ENCODE data around the gene CORO1C.
"Not testable (repeated sequence)": the region's sequence is repeated elsewhere in the genome, so short reads cannot be mapped to it uniquely, and the experiment has no call there.

Gene CORO1C

DNA sequence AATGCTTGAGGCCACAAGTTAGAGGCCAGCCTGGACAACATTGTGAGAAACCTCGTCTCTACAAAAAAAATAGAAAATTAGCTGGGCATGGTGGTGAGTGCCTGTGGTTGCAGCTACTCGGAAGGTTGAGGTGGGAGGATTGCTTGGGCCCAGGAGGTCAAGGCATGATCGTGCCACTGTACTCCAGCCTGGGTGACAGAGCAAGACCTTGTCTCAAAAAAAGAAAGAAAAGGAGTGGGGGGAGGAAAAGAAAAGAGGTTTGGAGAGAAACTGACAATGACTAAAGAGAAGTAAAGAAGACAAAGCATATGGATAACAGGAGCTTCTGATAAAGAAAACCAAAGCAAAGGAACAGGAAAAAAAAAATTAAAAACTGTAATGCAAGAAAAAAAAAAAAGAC lies 60.2 kb downstream of the CORO1C start:
- no peak for DNase-seq

DNA sequence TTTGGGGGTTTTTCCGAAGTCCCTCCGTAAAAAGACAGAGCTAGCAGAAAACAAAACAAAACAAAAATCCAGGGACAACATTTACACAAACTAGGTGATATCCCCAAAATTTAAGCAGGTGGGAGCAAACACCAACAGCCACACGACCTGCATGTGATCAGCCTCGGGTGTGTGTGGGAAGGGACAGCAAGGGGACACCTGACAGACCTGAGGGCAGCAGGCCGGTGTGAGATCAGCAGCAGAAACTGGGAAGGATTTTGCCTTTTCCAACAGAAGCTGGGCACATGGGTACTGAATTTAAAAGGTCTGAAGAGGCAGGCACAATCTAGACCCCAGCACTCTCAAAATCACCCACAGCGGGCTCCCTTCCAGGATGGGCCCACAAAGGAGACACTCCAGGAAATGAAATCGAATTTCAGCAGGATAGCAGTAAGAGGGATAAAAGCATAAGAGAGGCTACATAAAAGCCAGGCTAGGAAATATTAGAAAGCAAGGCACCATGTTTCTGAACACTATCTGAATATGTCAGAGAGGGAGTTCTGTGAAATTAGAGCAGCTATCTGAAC lies 61.2 kb downstream of the CORO1C start:
- no peak for DNase-seq

DNA sequence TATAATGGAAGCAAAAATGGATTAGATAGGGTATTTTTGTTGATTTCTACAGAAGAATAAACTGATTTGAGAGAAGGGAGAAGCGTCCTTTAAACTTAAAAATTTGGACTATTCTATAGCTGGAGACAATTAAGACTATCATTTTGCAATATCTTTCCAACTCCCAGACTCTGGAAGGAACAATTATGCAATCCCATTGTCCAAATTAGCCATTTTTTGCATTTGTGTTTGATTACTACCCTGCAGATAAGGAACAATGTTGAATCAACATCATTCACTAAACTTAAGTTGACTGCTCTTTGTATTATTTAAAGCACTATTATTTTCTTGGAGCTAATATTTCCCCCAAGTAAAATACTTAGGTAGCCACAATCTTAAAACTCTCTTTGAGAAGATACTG lies 62.8 kb downstream of the CORO1C start:
- DNase-seq = no peak

DNA sequence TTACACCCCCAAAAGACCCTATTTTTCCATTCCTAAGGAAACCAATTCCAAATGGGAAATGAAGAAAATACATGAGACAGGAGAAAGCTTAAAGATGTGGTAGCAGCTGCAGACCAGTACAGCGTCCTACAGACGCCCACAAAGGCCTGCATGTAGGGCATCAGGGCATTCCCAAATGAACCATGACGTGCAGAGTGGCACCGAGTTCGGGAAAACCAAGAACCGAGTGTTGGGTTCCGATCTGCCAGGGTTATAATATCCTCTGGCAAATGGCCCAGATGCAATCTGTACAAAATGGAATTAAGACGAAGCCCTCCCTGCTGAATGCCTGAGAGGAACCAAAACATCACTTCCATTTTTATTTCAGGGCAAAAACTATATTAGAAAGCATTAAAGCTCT lies 63.3 kb downstream of the CORO1C start:
- no peak for DNase-seq

DNA sequence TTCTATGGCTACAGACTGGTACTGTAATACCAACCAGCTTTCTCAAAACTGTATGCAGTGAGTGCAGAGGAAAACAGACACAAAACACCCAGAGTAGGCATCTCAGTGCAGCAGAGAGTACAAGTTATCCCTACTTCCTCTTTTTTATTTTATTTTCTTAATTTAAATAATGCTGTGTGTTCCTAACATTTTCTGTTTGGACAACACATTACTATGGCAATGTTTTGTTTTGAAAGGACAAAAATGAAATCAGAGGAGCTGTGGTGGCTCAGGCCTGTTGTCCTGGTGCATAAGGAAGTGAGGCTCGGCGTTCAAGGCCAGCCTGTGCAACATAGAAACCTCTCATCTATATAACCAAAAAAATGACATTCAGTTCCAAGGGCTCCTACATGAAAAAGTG lies 64.0 kb downstream of the CORO1C start:
- DNase-seq = no peak

DNA sequence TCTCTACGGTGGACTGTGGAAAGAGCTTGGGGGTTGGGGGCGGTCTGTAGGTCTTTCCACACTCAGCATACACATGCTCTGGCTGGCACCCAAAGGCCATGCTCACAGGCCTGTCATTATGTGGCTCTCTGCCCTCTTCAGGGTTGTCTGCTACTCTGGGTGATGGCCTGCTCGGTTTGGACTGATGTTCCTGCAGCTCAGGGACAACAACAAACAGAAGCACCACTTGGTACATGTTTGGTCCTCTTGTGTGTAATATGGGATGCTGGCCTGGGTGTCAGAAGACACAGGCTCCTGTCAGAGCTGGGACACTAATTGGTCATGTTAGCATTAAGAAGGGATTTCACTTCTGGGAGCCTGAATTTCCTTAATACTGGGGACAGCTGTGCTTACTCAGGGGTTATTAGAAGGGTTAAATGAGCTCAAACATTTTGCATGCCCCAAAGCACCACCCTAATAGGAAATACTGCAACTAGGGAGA lies 64.9 kb downstream of the CORO1C start:
- peak; percentile 14 for DNase-seq

DNA sequence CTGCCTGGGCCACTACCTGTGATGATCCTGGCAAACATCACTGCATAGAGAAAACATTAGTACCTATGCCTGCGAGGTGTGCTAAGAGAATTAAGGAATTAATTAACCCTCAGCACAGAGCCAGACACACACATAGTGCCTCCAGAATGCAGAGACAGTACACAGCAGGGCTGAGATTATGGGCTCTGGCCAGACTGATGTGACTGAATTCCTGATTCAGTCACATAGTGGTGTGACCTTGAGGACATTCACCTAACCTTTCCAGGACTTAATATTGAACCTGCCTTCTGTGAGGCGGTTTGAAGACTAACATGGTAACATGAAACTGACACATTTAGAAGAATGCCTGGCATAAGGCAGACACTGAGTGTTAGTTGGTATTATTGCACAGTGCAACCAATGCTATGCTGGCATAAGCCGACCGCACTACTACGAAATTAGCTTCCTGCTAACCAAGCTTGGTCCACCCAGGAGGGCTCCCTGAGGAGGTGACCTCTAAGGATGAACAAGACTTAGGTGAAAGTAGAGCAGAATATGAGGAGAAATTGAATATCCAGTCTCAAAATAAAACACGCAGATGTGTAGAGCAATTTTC lies 65.6 kb downstream of the CORO1C start:
- no peak for DNase-seq

DNA sequence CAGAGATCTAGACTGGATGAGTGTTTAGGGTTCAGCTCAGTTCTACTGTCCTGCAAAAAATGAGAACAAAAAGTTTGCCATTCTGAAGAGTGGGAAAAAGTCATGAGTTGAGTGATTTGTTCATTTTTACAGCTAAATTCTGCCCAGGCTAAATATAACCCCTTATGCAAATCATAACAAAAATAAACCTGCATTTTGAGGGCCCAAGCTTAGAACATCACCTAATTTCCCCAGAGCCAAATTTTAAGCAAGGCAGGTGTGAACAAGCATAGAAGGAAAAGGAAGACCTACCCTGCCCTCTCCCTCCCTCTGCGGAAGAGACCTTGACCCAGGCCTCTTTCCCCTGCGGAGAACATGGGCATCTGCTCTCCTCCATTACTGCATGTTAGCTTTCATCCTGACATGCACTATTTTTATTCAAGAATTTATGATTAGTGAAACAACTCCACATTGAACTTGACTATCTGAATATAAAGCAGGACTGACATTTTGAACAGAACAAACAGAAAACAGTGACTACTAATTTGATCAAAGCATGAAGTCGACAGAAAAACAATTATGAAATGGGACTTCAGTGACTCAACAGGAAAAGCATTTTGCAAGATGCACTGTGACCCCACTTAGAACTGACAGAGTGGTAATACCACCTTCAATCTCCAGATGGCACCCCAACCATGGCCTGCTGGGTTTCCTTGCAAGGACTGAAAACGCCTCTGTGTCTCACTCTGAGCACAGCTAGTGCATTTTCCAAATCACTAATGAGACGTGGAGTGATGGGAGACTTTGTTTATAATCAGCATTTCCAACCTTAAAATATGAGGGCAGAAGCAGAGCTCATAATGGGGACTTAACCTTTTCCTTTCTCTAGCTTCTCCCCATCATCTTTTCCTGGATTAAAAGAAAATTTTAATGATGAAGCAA lies 66.7 kb downstream of the CORO1C start:
- peak; percentile 93 for DNase-seq

DNA sequence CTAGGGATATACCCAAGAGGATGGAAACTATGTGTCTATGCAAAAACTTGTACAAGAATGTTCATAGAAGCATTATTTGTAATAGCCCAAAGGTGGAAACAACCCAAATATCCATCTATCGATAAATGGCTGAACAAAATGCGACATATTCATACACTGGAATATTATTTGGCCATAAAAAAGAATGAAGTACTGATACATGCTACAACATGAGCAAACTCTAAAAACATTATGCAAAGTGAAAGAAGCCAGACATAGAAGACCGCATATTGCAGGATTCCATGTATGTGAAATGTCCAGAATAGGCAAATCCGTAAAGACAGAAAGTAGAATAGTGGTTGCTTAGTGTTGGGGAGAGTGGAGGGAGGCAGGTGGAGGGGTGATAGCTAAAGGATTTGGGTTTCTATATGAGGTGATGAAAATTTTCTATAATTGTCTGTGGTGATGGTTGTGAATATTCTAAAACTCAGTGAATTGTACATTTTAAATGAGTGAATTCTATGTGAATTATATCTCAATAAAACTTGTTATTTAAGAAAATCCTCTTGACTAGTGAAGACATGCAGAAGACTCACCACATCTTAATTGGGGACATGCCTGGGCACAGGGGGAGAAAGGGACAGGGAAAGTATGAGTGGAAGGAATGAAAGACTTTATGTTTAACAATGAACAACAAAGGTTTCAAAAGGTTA lies 67.8 kb downstream of the CORO1C start:
- no peak for DNase-seq

DNA sequence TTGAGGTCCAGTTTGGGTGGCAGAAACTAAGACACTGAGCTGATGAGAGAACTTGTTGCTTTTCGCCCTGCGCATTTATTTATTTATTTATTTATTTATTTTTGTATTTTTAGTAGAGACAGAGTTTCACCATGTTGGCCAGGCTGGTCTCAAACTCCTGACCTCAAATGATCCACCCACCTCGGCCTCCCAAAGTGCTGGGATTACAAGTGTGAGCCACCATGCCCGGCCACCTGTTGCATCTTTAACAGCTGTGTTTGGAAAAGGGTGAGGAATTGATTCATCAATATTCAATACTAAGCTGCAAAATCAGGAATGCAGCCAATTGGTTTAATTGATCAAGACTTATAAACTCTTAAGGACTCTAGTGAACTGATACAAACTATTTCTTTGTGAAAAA lies 73.2 kb downstream of the CORO1C start:
- DNase-seq = not testable (repeated sequence)

DNA sequence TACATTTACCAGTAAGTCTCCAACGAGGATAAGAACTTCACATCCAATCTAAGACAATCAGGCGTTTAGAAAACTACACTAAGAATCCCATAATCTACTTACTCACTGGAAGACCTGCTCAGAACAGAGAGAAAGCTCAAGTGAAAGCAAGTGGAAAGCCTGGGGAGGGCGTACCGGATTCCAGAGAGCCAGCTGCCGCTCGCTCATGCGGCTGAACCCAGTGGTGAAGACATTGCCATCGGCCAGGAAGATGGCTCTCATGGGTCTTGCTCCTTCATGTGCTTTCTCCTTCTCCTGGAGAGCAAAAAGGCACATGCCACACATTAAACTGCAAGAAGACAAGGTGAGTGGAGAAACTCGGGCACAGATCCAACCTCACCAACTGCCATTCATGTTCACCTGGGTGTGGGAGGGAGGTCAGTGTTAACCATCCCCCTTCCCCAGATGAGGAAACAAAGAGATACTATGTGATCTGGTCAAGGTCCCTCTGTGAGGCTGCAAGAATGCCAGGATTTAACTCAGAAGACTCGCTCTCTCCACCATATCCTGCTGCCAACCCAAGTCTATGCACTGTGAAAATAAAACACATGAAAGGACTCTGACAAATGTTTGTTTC lies 74.1 kb downstream of the CORO1C start:
- no peak for DNase-seq

DNA sequence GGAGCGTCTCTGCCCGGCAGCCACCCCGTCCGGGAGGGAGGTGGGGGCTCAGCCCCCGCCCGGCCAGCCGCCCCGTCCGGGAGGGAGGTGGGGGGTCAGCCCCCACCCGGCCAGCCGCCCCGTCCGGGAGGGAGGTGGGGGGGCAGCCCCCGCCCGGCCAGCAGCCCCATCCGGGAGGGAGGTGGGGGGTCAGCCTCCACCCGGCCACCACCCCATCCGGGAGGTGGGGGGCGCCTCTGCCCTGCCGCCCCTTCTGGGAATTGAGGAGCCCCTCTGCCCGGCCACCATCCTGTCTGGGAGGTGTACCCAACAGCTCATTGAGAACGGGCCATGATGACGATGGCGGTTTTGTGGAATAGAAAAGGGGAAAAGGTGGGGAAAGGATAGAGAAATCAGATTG lies 75.1 kb downstream of the CORO1C start:
- not testable (repeated sequence) for DNase-seq

DNA sequence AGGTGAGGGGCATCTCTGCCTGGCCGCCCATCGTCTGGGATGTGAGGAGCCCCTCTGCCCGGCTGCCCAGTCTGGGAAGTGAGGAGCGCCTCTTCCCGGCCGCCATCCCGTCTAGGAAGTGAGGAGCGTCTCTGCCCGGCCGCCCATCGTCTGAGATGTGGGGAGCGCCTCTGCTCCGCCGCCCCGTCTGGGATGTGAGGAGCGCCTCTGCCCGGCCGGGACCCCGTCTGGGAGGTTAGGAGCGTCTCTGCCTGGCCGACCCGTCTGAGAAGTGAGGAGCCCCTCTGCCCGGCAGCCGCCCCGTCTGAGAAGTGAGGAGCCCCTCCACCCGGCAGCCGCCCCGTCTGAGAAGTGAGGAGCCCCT lies 75.5 kb downstream of the CORO1C start:
- not testable (repeated sequence) for DNase-seq

DNA sequence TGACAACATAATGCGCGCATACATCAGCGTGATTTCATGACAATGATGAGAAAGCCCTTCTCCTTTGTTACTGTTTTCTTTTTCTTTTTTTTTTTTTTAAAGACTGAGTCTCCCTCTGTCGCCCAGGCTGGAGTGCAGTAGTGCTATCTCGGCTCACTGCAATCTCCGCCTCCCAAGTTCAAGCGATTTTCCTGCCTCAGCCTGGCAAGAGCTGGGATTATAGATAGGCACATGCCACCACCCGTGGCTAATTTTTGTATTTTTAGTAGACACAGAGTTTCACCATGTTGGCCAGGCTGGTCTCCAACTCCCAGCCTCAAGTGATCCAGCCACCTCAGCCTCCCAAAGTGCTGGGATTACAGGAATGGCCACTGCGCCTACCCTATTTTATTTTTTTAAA lies 76.7 kb downstream of the CORO1C start:
- DNase-seq = not testable (repeated sequence)

DNA sequence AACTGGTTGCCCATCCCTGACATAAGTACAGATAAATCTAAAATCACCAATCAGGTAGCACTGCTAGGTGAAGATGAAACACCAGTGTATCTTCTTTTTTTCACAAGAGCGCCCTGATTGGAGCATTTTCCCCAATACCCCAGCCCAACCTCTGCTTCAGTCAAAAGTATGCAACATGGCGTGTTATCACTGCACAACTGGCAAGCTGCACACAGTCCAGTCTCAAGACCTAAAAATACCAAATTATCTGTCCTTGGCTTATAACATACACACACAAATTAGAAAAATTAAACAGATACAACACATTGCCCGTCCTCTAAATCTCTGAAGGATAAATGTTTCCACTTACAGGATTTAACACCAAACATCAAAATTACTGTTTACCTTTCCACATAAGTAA lies 77.4 kb downstream of the CORO1C start:
- DNase-seq = no peak

DNA sequence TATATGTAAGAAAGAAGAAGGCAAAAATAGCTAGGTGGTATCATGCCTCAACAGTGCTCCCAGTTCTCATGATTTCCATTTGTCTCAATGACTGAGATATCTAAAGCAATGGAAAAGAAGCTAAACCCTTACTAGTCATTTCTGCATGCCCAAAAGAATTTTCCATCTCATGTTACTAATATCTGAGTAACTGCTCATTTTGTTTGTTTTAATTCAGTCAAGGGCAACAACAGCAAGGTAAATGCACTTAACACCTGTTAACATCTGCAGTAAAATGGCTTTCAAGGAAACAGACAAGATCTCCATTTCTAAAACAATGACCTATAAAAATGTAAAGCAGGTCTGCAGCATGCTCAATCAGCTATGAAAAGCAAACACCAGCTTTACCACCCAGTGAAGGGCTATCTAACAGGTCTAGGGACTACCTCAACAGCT lies 78.2 kb downstream of the CORO1C start:
- DNase-seq = no peak

DNA sequence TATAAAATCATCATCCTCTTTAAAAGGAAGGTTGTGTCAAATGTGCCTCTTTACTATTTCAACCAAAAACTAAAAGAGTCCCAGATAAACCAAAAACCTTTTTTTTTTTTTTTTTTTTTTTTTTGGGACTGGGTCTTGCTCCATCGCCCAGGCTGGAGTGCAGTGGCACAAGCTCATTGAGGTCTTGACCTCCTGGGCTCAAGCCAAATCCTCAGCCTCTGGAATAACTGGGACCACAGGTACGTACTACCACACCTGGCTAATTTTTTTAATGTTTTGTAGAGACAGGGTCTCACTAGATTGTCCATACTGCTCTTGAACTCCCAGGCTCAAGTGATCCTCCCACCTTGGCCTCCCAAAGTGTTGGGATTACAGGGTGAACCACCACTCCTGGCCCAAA lies 81.2 kb downstream of the CORO1C start:
- DNase-seq = no peak

DNA sequence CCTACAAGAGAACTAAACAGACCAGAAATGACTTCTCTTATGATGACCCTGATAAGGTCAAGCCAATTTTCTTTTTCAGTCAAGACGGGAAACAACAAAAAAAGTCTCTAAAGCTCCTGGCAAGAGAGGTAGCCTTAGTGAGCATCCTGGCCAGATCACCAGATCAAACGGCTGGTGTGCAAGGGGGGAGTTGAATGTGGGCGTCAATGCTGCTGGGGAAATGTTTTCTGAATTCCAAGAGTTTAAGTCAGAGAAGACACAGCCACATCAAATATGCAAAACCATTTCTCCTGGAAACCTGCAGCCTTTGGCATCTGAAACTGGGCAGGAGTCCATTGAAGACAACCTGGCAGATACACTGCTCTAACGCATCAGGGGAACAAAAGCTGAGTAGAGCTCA lies 81.6 kb downstream of the CORO1C start:
- no peak for DNase-seq

DNA sequence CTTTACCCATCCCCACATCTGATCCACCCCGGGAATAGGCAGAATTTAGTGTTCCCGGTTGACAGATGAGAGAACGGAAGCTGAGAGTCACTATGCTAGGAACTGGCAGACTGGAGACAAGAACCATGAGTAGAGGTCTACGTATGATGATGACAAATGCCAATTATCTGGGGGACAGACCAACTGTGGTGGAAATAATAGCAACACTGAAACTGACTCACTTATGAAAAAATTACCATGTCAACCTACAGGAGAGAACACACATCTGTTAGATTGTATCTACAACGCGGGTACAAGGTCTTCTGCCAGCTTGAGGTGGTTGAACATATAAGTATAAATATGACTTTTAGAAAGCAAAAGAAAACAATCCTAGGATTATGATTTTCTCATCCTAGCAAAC lies 82.2 kb downstream of the CORO1C start:
- no peak for DNase-seq

DNA sequence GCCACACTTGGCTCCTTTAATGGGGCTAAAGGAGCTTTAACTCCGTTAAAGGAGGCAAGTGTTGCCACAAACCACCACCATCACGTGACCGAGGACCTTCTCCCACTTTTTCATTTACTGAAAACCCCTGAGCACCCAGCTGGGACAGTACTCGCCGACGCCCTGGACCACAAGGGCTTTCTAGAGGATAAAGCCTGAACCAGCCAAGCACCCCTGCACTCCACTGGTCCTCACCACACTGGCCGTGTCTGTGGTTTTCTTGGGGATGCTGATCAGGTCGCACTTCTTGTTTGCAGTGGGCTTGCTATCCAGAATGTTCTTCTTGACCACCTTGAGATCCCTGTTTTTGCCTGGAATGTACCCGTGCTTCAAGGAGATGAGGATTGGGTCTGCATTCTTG lies 82.9 kb downstream of the CORO1C start:
- DNase-seq = no peak

DNA sequence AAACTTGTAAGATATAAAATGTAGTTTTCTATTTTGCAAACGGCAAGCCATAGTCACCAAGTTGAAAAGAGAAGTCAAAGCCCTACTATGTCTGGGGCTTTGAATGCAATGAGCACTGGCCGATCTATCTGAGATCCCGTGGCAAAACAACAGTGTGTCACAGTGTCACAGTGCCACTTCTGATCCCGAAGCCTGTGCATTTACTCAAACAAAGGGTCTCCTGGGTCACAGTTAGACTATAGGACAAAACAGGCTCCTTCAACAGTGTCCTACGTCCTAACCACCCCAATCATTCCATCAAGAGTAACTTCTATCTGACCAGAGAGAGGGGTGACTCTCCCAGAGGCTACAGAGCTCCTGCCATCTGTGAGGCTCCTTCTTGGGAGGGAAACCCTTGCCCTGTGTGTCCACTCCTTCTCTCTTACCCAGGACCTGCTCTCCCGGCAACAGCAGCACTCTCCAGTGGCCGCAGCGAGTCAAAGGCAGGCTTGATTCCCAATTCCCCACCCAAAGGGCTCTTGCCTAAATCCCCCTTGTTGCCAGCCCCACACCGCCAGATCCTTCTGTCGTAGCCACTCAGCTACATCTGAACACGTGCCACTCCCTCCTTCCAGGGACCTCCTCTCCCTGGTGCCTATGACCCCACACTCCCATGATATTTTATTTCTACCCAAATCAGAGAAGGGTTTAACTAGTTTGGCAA lies 83.6 kb downstream of the CORO1C start:
- peak; percentile 16 for DNase-seq
